Stimulated activated CD8-positive, alpha-beta memory T cell treated with anti-CD3 and anti-CD28 coated beads, Interleukin-4, amount 100 ng/mL, for 1 hour (primary cell): ENCODE data around the gene PPP1R16B.

ENCODE experiments used
- DNase-seq, 2 donors: peaks; one replicate each; pipeline ENCODE4 v3.0.0-alpha.2; 2020; ENCODE audit warnings: low read depth in 2 of 2, low spot score in 1 of 2

PPP1R16B gene

GRCh38 chr20:38961530-38962043, 156.1 kb downstream of the PPP1R16B start:
- DNase-seq = no peak

GRCh38 chr20:38962044-38962927, 156.8 kb downstream of the PPP1R16B start, which contains the start of gene DHX35:
Gene DHX35, plus strand, starts transcription at chr20:38962344. Its CDS starts 24 bp downstream, at chr20:38962368.
- peak; percentile 96 to 97 for DNase-seq

- DNase-seq = no peak
Measured at GRCh38 chr20:38962928-38963401, 157.5 kb downstream of the PPP1R16B start.

GRCh38 chr20:38963745-38964144, 158.2 kb downstream of the PPP1R16B start:
- no peak for DNase-seq

GRCh38 chr20:38965264-38965663, 159.8 kb downstream of the PPP1R16B start:
- DNase-seq = no peak

GRCh38 chr20:38968090-38968489, 162.6 kb downstream of the PPP1R16B start:
- no peak for DNase-seq

- no peak for DNase-seq
Measured at GRCh38 chr20:38969708-38970107, 164.2 kb downstream of the PPP1R16B start.

GRCh38 chr20:38970302-38970701, 164.8 kb downstream of the PPP1R16B start:
- DNase-seq = no peak
